ENCODE data around the gene ZNF544.
"Not testable (repeated sequence)": the region's sequence is repeated elsewhere in the genome, so short reads cannot be mapped to it uniquely, and the experiment has no call there.

ZNF544 gene

DNA sequence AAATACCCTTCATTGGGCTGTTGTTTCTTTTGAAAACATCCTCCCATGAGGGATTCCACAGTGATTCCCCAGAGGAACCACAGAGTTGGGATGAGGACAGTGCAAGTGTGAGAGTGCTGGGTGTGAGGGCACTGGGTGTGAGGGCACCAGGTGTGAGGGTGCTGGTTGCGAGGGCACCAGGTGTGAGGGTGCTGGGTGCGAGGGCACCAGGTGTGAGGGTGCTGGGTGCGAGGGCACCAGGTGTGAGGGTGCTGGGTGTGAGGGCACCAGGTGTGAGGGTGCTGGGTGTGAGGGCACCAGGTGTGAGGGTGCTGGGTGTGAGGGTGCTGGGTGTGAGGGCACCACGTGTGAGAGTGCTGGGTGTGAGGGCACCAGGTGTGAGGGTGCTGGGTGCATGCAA, 29.5 kb downstream of the ZNF544 start:
- not testable (repeated sequence) for DNase-seq (ENCODE audit: low read depth)

DNA sequence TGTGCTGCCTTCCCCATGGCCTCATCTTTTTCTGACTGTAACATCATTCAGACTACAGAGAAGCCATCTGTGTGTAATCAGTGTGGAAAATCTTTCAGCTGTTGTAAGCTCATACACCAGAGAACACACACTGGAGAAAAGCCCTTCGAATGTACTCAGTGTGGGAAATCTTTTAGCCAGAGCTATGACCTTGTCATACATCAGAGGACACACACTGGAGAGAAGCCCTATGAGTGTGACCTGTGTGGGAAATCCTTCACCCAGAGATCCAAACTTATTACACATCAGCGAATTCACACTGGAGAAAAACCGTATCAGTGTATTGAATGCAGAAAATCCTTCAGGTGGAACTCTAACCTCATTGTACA, 32.9 kb downstream of the ZNF544 start:
- DNase-seq (ENCODE audit: low read depth) = no peak

DNA sequence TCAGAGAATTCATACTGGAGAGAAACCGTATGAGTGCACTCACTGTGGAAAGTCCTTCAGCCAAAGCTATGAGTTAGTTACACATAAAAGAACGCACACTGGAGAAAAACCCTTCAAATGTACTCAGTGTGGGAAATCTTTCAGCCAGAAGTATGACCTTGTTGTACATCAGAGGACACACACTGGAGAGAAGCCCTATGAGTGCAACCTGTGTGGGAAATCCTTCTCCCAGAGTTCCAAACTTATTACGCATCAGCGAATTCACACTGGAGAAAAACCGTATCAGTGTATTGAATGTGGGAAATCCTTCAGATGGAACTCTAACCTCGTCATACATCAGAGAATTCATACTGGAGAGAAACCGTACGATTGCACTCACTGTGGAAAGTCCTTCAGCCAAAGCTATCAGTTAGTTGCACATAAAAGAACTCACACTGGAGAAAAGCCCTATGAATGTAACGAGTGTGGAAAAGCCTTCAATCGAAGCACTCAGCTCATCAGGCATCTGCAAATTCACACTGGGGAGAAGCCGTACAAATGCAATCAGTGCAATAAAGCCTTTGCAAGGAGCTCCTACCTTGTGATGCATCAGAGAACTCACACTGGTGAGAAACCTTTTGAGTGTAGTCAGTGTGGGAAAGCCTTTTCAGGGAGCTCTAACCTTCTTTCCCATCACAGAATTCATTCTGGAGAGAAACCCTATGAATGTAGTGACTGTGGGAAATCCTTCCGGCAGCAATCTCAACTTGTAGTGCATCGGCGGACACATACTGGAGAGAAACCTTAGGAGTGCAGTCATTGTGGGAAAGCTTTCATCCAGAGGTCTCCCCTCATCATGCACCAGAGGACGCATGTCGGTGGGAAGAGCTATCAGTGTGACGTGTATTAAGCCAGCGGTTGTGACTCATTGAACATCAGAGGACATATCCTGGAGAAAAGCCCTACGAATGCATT, 33.5 kb downstream of the ZNF544 start:
- DNase-seq (ENCODE audit: low read depth) = no peak

DNA sequence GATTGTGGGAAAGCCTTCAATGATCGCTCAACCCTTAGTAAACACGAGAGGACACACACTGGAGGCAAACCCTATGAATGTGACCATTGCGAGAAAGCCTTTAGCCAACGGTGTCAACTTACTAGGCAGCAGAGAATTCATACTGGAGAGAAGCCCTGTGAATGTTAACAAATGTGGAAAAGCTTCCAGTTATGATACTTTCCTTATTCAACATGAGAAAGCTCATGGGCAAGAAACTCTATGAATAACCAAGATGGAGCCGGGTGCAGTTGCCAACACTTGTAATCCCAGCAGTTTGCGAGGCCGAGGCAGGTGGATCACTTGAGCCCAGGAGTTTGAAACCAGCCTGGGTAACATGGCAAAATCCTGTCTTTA, 34.2 kb downstream of the ZNF544 start:
- DNase-seq (ENCODE audit: low read depth) = no peak

DNA sequence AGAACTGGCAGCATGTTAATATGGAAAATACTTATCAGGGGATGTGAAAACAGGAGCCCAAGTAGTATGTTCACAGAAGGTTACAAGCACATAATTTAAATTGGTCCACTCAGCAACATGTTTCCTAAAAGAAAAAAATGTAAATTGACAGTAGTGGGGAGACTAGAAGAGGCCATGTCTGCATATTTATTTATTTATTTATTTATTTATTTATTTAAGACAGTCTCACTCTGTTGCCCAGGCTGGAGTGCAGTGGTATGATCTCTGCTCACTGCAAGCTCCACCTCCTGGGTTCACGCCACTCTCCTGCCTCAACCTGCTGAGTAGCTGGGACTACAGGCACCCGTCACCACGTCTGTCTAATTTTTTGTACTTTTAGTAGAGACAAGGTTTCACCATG, 36.4 kb downstream of the ZNF544 start:
- no peak for DNase-seq (ENCODE audit: low read depth)

DNA sequence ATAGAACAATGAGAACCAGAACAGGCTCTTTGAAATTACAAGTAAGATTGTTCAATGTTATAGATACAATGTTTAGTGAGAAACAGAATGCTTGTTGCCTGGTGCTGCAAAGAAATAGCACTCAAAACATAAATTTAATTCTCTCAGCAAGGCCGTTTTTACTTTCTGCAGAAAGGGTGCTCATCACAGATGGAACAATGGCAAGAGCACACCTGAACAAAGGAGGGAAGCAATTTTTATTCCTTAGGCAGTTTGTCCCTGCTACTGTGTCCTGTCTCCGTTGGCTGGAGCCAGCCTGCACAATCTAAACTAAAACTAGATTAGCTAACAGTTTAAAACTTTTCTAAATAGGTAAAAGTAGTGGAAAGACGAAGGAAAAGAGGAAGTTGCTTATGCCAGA, 39.6 kb downstream of the ZNF544 start:
- no peak for DNase-seq (ENCODE audit: low read depth)

DNA sequence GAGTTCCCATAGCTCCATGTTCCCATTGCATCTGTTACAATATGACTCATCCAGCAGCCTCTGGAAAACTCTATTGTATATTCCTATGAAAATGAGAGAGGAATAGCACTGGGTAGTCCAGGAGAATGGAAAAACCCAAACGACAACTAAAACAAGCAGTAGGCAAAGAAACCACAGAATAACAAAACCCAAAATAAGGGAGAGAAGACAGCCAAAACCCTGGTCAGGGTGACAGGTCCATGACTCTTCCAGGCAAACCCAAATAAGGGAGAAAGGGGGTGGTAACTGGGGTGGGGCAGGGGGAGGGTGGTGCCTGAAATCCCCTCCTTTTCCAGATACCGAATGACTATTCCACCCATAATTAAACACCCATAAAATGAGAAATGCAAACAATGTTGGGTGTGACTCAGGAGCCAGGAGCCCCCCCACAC, 46.1 kb downstream of the ZNF544 start:
- DNase-seq (ENCODE audit: low read depth) = no peak

DNA sequence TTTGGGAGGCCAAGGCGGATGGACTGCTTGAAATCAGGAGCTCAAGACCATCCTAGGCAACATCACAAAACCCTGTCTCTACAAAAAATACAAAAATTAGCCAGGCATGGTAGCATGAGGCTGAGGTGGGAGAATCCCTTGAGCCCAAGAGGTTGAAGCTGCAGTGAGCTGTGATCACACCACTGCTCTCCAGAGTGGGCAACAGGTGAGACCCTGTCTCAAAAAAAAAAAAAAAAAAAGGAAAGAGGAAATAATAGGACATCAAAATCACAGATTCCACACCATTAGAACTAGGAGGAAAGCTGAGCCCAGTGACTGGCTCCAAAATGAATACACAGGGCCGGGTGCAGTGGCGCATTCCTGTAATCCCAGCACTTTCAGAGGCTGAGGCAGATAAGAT, 46.9 kb downstream of the ZNF544 start:
- DNase-seq (ENCODE audit: low read depth) = no peak

DNA sequence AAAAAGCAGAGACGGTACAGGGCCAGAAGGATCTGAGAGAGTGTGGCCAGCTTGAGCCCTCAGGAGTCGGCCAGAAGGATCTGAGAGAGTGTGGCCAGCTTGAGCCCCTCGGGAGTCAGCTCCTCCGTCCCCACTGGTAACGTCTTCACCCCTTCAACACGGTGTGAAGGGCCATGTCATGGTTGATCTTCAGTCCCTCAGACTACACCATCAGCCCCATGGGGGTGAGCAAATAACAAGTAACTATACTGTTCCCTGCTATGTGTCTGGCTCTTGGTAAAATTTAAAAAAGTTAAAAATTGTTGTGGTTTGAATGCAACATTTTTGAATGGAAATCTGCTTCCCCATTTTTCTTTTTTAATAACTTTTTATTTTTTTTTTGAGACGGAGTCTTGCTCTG, 48.5 kb downstream of the ZNF544 start:
- DNase-seq (ENCODE audit: low read depth) = no peak

DNA sequence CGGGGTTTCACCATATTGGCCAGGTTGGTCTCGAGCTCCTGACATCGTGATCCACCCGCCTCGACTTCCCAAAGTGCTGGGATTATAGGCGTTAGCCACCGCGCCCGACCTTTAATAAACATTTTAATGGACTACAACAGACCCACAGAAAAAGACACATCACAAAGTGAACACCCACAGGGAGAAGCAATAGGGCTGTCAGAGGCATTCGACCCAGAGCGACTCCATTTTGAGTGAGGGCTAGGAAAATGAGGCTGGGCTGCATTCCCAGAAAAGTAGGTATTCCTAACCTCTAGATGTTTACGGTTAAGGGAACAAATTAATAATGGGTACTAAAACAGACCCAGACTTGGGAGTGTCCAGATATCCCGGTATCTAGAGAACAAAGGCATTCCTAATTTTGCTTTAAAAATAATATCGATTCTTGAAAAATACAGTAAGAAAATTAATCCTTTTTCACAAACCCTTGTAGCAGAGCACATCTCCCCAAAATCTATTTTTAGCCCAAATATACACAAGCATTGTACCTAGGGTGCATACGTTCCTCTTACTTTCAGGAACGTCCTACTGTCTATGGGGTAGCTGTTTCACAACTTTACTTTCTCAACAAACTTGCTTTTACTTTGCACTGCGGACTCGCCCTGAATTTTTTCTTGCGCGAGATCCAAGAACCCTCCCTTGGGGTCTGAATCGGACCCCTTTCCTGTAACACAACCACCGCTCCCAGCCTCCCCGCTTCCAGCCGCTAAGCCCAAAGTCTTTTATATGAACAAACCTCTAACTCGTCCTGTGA, 49.2 kb downstream of the ZNF544 start:
- no peak for DNase-seq (ENCODE audit: low read depth)

DNA sequence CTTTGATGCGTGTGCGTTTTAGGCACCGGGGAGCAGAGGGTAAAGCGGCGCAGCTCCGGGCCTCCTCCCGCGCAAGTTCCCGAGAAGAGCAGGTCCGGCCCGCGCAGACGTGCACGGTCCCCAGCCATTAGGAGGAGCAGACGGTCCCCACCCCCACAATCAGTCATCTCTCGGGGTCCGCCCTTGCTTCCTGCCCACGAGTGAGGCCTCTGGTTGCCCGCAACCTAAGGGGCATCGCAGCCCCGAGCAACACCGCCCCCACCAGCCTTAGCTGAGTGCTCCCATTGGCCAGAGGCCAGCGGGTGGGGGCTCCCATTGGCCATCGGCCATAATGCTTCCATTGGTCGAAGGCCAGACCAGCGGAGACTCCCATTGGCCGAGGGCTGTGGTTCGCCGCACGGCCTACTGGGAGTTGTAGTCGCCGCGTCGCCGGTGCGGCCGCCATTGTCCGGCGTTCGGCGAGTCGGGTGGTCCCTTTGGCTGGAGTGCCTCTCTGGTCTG, 49.9 kb downstream of the ZNF544 start, which contains the start of gene ZNF8:
ZNF8 (plus strand) TSS at position 415 of the 501 bp plus-strand sequence. CDS start 127 bp downstream, outside the sequence.
- peak; percentile 96 for DNase-seq (ENCODE audit: low read depth)

DNA sequence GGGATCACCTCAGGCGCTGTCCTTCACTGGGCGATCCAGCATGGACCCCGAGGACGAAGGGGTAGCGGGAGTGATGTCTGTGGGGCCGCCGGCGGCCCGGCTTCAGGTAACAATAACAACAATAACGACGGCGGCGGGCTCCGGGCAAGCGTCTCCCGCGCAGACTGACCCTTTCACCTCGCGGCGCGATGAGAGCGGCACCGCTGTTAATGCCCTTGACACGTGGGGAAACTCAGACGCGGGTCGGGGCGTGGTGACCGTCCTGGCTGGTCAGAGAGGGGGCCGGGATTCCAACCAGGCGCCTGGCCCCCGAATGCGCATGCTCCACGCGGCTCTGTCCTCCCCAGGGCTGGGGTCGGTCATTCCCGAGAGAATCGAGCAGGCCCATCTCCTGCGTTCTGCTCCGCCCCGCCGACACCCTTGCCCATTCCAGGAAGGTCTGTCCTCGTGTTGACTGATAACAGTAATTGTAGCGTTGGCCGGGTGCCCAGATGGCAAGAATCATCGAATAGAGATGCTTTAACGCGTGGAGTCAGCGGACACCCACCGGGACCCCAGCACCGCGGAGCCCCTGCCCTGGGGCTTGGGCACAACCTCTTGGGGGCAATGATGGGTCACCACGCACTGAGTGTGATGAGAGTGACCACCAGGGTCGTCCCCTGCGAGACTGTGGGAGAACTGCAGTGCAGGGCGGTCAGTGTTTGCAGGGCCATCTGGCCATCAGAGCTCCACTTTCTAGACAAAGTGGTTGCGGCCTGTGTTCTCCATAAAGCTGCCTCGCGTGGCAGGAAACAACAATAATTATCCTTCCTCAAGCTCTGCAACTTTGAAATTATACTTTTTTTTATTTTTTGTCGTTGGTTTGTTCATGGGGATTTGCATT, 50.6 kb downstream of the ZNF544 start:
- peak; percentile 15 for DNase-seq (ENCODE audit: low read depth)

DNA sequence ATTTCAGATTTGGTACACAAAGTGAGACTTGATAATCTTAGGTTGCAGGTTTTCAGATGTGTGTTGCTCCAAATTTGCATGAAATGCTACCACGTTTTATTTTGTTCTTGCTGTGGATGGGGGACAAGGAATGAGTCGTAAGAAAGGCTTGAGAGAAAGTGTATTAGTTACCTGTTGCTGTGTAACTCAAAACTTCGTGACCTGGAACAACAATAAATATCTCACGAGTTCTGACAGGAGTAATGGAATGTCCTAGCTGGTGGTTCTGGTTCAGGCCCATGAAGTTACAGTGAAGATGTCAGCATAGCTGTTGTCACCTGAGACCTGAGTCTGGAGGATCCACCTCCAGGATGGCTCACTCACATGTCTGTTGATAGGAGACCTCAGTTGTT, 51.2 kb downstream of the ZNF544 start:
- no peak for DNase-seq (ENCODE audit: low read depth)

DNA sequence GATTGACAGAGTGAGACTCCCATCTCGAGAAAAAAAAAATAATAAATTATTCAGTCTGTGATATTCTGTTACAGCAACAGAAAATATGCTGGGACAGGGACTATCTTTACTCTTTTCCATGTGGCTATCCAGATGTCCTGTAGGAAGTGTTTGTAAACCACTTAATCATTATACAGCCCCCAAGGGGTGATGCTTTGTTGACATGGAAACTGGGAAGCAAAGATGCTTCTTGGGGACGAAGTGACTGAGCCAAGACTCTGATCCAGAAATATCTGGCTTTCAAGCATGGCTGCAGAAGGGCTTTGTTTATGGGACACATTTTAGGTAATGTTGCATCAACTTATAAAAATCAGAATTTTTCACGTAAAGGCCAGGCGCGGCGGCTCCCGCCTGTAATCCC, 55.5 kb downstream of the ZNF544 start:
- no peak for DNase-seq (ENCODE audit: low read depth)

DNA sequence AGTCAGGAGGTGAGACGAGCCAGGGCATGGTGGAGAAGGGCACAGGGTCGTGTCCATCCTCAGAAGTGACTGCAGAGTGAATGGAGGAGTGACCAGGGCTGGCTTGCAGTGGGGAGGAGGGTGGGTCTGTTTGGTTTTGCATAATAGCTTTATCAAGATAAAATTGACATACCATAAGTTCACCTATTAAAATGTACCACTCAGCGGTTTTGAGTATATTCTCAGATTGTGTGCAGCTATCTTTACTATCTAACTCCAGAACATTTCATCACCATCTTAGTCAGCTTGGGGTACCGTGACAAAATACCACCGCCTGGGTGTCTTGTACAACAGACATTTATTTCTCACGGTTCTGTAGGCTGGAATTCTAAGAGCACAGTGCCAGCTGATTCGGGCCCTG, 63.2 kb downstream of the ZNF544 start:
- DNase-seq (ENCODE audit: low read depth) = no peak

DNA sequence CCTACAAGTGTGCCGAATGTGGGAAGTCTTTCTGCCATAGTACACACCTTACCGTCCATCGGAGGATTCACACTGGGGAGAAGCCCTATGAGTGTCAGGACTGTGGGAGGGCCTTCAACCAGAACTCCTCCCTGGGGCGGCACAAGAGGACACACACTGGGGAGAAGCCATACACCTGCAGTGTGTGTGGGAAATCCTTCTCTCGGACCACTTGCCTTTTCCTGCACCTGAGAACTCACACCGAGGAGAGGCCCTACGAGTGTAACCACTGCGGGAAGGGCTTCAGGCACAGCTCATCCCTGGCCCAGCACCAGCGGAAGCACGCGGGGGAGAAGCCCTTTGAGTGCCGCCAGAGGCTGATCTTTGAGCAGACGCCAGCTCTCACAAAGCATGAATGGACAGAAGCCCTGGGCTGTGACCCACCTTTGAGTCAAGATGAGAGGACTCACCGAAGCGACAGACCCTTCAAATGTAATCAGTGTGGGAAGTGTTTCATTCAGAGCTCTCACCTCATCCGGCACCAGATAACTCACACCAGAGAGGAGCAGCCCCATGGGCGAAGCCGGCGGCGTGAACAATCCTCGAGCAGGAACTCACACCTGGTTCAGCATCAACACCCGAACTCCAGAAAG, 66.1 kb downstream of the ZNF544 start:
- no peak for DNase-seq (ENCODE audit: low read depth)

DNA sequence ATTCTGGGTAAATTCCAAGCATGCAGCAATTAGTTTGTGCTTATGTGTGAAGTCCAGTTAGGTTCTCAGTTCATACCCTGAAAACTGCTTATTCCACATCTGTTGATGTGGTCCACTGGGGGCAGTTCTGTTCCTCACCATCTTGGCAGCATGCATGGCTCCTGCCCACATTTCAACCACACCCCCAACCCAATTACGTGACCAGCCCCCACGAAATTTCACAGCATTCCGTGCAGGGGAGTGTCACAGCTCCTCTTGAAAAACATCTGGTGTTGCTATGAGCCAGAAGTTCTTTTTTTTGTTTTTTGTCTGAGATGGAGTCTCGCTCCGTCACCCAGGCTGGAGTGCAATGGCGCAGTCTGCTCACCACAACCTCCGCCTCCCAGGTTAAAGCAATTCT, 67.4 kb downstream of the ZNF544 start:
- DNase-seq (ENCODE audit: low read depth) = no peak

DNA sequence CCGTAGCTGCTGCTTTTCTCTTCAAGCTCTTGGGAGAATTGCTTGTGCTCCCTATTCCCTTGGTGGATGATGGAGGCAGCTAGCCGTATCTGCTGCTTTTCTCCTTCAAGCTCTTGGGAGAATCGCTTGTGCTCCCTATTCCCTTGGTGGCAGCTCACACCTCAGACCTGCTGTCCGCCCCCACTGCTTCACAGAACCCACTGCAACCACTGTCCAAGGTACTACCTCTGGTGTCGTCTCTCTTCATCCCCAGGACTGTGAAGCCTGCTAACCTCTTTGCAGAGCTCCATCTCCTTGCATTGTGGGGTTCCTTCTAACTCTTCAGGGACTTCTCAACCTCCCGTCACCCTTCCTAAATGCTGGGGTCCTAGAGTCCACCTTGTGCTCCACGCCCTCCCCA, 71.9 kb downstream of the ZNF544 start:
- DNase-seq (ENCODE audit: low read depth) = no peak

DNA sequence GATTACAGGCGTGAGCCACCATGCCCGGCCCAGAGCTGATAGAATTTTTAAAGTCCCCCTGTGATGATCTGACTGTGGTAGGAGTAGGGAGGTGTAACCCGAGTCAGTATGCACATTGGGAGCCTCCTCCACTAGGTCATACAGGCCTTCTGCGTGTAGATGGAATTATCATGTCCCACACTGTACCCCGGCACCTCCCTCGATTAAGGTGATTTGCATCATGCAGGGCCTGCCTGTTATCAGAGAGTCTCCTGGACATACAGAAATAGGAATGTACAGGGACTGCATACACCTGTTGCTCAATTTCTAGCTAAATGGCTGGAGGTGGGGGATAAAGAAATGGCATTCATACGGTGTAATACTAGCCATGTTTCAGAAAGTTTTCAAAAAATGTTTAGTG, 75.5 kb downstream of the ZNF544 start:
- no peak for DNase-seq (ENCODE audit: low read depth)

DNA sequence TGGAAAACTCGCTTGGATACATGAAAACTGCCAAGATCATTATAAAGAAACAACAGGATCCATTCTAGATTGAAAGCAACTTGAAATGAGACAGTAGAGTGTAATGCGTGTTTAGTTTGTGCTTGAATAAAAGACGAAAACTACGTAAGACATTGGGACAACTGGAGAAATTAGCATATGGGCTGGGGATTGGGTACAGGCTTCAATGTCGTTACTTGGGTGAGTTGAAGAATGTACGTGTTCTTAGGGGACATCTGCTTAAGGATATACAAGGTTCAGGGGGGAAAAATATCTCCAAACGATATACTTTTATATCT, 76.0 kb downstream of the ZNF544 start:
- no peak for DNase-seq (ENCODE audit: low read depth)

DNA sequence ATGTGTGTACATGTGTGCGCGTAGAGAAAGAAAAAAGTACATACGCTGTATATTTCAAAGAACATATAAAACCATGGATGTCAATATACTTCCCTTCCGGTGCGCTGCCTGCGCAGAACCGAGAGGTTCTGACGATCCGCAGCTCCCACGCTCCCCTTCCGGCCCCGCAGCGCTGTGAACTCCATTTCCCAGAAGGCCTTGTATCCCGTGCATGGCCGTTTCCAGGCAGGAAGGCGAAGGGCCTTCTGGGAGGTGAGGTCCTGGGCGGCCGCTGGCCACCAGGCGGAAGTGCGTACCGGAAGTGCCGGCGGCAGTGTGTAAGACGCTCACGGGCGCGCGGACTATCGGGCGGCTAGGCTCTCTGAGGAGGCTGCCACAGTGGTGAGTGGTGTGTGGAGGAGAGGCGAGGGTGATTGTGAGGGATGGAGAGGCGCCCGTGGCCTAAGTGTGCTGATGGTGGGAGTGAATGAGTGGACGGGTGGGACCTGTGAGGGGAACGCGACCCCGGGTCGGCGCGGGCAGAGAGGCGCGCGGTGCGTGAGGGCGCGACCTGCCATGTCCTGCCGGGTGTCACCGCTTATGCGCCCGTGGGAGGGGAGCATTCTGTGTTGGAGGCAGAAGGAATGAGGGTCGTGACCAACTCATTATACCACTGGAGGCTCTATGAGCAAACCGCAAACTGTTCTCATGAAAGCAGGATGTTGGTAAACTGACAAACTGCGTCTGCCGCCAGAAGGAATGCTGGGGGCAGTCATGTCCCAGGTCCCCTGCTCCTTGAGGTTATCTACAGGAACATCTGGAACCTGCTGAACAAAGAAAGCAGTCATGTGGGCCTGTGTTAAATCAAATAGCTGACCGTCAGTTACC, 76.6 kb downstream of the ZNF544 start, which contains the start of gene ERVK3-1:
ERVK3-1 (plus strand) TSS at position 313 of the 867 bp plus-strand sequence. CDS start 6,792 bp downstream, outside the sequence.
- peak; percentile 93 for DNase-seq (ENCODE audit: low read depth)

Measured in activated T-cell treated with anti-CD3 and anti-CD28 coated beads for 24 hours (primary cell).